ENCODE results near the gene TUT7.

- no peak for TF ChIP-seq ZBTB33 (IDR thresholded peaks at IDR 0.05)
- no peak for TF ChIP-seq POLR2AphosphoS5 (IDR thresholded peaks at IDR 0.05; ENCODE audit: low read length)
- TF ChIP-seq CEBPB (IDR thresholded peaks at IDR 0.05; ENCODE audit: borderline replicate concordance in 1 of 2, low read depth in 2 of 2, low read length in 2 of 2), result no peak
- TF ChIP-seq CBX5 (IDR thresholded peaks at IDR 0.05; ENCODE audit: low read depth), result no peak
- no peak for TF ChIP-seq ZSCAN29 (IDR thresholded peaks at IDR 0.05)
- no peak for TF ChIP-seq EP300 (IDR thresholded peaks at IDR 0.05; ENCODE audit: borderline replicate concordance in 1 of 2, control insufficient read depth in 1 of 2, low read depth in 2 of 2, low read length in 2 of 2)
- no peak for TF ChIP-seq EZH2 (IDR thresholded peaks at IDR 0.05; ENCODE audit: borderline replicate concordance, control insufficient read depth, low read depth, low read length)
These were observed 94.7 kb downstream of the TUT7 start, which contains the start of gene C9orf153 for GRCh38 chr9:86259557-86259956.
